K562 (cell line): ENCODE measurements around the gene SAFB. TPM values are rescaled to one million over a fixed set of nuclear protein-coding genes. Genes with fewer than 3 reads are reported as not detected.

Source experiments
- CSDE1 ChIP-seq, 2 experiments: fragments of 450-650 bp; IDR thresholded peaks; 2 replicates each; pipeline ENCODE4 v1.6.1; 2016; ENCODE audit warnings: mild to moderate bottlenecking in 1 of 2
- CUX1 ChIP-seq: fragments of 200-800 bp; sonication (Bioruptor generic); IDR thresholded peaks from 2 replicates; pipeline ENCODE4 v1.6.1; 2016; ENCODE audit warnings: missing genetic modification characterization, missing compliant biosample characterization
- FOXA3 ChIP-seq, 2 experiments: fragments of 450-650 bp in 1 of 2; sonication (generic) in 1 of 2; formaldehyde crosslinking; IDR thresholded peaks in 1 of 2; conservative IDR thresholded peaks in 1 of 2; 2 replicates each; pipeline versions ENCODE4 v1.4.0 to v1.8.0; 2020 to 2022; ENCODE audit warnings: mild to moderate bottlenecking in 2 of 2, missing genetic modification reagents in 1 of 2
- JUNB ChIP-seq: fragments of 450-650 bp; formaldehyde crosslinking; conservative IDR thresholded peaks from 2 replicates; pipeline ENCODE4 v1.4.0; 2020; ENCODE audit warnings: mild to moderate bottlenecking
- NFE2L1 ChIP-seq: fragments of 450-650 bp; IDR thresholded peaks from 2 replicates; pipeline ENCODE4 v1.6.1; 2016; ENCODE audit warnings: missing genetic modification characterization, low read depth, mild to moderate bottlenecking, missing compliant biosample characterization, moderate library complexity, borderline replicate concordance
- NR3C1 ChIP-seq: sonication (generic); formaldehyde crosslinking; IDR thresholded peaks from 2 replicates; pipeline ENCODE4 v1.8.1; 2022; ENCODE audit warnings: missing genetic modification reagents
- SPI1 ChIP-seq: IDR thresholded peaks from 2 replicates; pipeline ENCODE4 v1.6.1; 2011; ENCODE audit warnings: low read depth, low read length, control low read depth, borderline replicate concordance
- TCF7 ChIP-seq: sonication (generic); IDR thresholded peaks from 2 replicates; pipeline ENCODE4 v1.6.1; 2016; ENCODE audit warnings: antibody characterized with exemption, borderline replicate concordance
- ZBTB1 ChIP-seq: sonication (generic); formaldehyde crosslinking; IDR thresholded peaks from 2 replicates; pipeline ENCODE4 v1.8.1; 2023; ENCODE audit warnings: missing genetic modification reagents, low read depth, mild to moderate bottlenecking, borderline replicate concordance
- ZBTB17 ChIP-seq: fragments of 450-650 bp; formaldehyde crosslinking; IDR thresholded peaks from 2 replicates; pipeline ENCODE4 v1.4.0; 2020; ENCODE audit warnings: mild to moderate bottlenecking
- ZMIZ1 ChIP-seq, 2 experiments: fragments of 150-350 bp in 1 of 2; IDR thresholded peaks; 2 replicates each; pipeline ENCODE4 v1.6.1; 2012 to 2016; ENCODE audit warnings: low read depth in 2 of 2, low read length in 2 of 2, mild to moderate bottlenecking in 1 of 2, moderate library complexity in 1 of 2
- ZNF347 ChIP-seq: fragments of 450-650 bp; formaldehyde crosslinking; IDR thresholded peaks from 2 replicates; pipeline ENCODE4 v1.4.0; 2020; ENCODE audit warnings: low read depth, mild to moderate bottlenecking, moderate library complexity
- polyA plus RNA-seq, 8 experiments: library from polyadenylated mRNA; depleted of rRNA in 4 of 8; stranded (reverse) in 5 of 8; unstranded in 3 of 8; fragments of >200 nt; fragmentation: Nextera tagmentation in 2 of 8; fragmentation: Illumina TruSeq in 1 of 8; extraction: Ambion mirVana in 2 of 8; extraction: Trizol in 1 of 8; gene quantifications; 2 replicates each; pipeline versions ENCODE4 v1.2.1 to v1.2.3, GENCODE V29; 2011 to 2014; ENCODE audit warnings: inconsistent platforms in 1 of 8, missing spikeins in 1 of 8
- total RNA-seq, 7 experiments: library from RNA; depleted of rRNA in 6 of 7; stranded (reverse); fragments of >200 nt in 6 of 7; fragmentation: Illumina TruSeq in 2 of 7; extraction: Trizol in 2 of 7; gene quantifications; 2 replicates each; pipeline versions ENCODE4 v1.2.1 to v1.2.3, GENCODE V29; 2011 to 2021; ENCODE audit warnings: low replicate concordance in 1 of 7
- TF ChIP-seq, protein P1 (sequence below): fragments of 450-650 bp; IDR thresholded peaks from 2 replicates; pipeline ENCODE4 v1.6.1; 2017; ENCODE audit warnings: antibody characterized with exemption
- TF ChIP-seq, protein P2 (sequence below): fragments of 250-450 bp; sonication (Bioruptor Pico); IDR thresholded peaks from 2 replicates; pipeline ENCODE4 v1.5.0; 2022; ENCODE audit warnings: mild to moderate bottlenecking

The SAFB gene
- total and polyA plus RNA-seq, 9 of the 15 experiments (the other 6 are each of a cell fraction or from before 2014, with no cell fraction given): 1.1 to 151 (median 83.1) TPM

GRCh38 chr19:5627395-5627904, 4.6 kb downstream of the SAFB start (continued):
- TF ChIP-seq CUX1 (CRISPR knock-in tag) (peak; percentile 94), NFE2L1 (tag) (peak; percentile 72), NR3C1 (CRISPR knock-in tag) (no peak), CSDE1 (IDR thresholded peaks at IDR 0.05) (no peak), SPI1 (peak; percentile 71), TCF7 (no peak), JUNB (0 out of 2 replicates have a peak, but pooled peaks have one; percentile 33), ZMIZ1 (IDR thresholded peaks at IDR 0.05; ENCODE audit: low read depth in 2 of 2, low read length in 2 of 2) (no peak), FOXA3 (CRISPR knock-in tag; conservative IDR thresholded peaks at IDR 0.05 in 1 of 2, IDR thresholded peaks at IDR 0.05 in 1 of 2) (peak in 1 of 2 experiments; percentile 22; a peak in 1 of 4 replicates), ZBTB17 (CRISPR knock-in tag) (peak; percentile 91), ZBTB1 (no peak), ZNF347 (CRISPR knock-in tag) (0 out of 2 replicates have a peak, but pooled peaks have one; percentile 63)
- TF ChIP-seq, protein P1, sequence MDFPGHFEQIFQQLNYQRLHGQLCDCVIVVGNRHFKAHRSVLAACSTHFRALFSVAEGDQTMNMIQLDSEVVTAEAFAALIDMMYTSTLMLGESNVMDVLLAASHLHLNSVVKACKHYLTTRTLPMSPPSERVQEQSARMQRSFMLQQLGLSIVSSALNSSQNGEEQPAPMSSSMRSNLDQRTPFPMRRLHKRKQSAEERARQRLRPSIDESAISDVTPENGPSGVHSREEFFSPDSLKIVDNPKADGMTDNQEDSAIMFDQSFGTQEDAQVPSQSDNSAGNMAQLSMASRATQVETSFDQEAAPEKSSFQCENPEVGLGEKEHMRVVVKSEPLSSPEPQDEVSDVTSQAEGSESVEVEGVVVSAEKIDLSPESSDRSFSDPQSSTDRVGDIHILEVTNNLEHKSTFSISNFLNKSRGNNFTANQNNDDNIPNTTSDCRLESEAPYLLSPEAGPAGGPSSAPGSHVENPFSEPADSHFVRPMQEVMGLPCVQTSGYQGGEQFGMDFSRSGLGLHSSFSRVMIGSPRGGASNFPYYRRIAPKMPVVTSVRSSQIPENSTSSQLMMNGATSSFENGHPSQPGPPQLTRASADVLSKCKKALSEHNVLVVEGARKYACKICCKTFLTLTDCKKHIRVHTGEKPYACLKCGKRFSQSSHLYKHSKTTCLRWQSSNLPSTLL: no peak
- TF ChIP-seq, protein P2, sequence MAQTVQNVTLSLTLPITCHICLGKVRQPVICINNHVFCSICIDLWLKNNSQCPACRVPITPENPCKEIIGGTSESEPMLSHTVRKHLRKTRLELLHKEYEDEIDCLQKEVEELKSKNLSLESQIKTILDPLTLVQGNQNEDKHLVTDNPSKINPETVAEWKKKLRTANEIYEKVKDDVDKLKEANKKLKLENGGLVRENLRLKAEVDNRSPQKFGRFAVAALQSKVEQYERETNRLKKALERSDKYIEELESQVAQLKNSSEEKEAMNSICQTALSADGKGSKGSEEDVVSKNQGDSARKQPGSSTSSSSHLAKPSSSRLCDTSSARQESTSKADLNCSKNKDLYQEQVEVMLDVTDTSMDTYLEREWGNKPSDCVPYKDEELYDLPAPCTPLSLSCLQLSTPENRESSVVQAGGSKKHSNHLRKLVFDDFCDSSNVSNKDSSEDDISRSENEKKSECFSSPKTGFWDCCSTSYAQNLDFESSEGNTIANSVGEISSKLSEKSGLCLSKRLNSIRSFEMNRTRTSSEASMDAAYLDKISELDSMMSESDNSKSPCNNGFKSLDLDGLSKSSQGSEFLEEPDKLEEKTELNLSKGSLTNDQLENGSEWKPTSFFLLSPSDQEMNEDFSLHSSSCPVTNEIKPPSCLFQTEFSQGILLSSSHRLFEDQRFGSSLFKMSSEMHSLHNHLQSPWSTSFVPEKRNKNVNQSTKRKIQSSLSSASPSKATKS (CRISPR knock-in tag): peak; percentile 85
